ENCODE data around the gene OR2T3.
"Not testable (repeated sequence)": the region's sequence is repeated elsewhere in the genome, so short reads cannot be mapped to it uniquely, and the experiment has no call there.

Gene OR2T3

DNA sequence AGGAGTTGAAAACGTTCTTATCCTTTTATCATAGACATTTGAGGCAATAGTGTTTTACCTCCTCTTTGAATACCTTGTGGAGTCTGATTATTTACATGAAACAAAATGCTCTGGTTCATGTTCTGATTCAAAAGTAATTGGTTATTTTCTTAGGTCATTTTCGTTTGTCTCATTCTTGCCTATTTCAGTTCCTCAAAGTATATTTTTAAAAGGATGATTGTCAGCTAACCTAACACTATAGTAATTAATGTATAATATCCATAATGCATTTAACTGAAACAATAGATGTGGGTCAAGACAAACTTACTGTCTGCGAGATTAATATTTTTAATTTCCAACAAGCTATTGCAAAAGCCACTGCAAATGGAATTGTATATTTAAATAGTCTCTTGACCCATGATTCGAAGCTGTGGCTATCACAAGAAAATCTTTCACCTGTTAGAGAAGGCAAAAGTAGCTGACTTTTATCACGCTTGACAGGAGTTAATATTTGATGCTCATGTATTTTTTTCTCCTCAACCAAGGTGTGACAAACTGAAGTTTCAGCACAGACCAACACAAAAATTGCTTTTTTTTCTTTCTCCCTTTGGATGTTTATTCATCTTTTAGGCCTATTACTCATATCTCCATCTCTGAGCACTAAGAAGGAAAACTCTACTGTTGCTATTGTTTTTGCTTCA lies 22.5 kb upstream of the OR2T3 start:
- H3K27me3 Mint-ChIP-seq (ENCODE audit: low read depth); H3K4me3 Mint-ChIP-seq; H3K27ac Mint-ChIP-seq; H3K36me3 Mint-ChIP-seq (ENCODE audit: low read depth); H3K9me3 Mint-ChIP-seq; H3K4me1 Mint-ChIP-seq (ENCODE audit: low read depth): not testable (repeated sequence)

DNA sequence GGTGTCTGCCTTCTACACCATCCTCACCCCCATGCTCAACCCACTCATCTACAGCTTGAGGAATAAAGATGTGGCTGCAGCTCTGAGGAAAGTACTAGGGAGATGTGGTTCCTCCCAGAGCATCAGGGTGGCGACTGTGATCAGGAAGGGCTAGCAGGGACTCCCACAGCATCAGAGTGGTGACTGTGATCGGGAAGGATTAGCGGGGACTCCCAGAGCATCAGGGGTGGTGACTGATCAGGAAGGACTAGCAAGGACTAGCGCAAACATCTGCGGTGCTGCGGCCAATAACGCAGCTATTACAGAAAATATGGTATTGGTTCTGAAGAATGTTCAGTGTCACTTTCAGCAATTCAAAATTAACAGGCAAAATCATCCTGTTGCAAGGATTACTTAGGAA lies 19.5 kb upstream of the OR2T3 start:
- H3K27ac Mint-ChIP-seq; H3K27me3 Mint-ChIP-seq (ENCODE audit: low read depth); H3K9me3 Mint-ChIP-seq; H3K4me3 Mint-ChIP-seq; H3K4me1 Mint-ChIP-seq (ENCODE audit: low read depth); H3K36me3 Mint-ChIP-seq (ENCODE audit: low read depth): not testable (repeated sequence)

DNA sequence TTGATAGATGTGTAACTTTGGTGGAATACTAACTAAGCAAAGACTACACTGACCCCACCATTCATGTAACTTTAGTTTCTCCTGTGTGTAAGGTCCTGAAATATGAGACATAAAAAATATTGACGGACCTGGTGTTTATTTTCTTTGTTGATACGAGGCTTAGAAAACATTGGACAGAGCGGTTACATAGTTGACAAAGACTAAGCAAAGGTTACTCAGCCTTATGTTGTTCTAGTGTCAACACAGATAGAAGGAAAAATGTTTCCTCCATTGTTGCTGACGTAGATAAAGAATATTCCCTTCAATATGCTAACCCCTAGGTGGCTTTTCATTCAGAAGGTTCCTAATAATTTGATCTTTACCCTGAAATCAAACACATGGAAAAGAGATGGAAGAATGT lies 18.1 kb upstream of the OR2T3 start:
- H3K27ac Mint-ChIP-seq; H3K4me1 Mint-ChIP-seq (ENCODE audit: low read depth); H3K27me3 Mint-ChIP-seq (ENCODE audit: low read depth); H3K36me3 Mint-ChIP-seq (ENCODE audit: low read depth); H3K9me3 Mint-ChIP-seq; H3K4me3 Mint-ChIP-seq: not testable (repeated sequence)

DNA sequence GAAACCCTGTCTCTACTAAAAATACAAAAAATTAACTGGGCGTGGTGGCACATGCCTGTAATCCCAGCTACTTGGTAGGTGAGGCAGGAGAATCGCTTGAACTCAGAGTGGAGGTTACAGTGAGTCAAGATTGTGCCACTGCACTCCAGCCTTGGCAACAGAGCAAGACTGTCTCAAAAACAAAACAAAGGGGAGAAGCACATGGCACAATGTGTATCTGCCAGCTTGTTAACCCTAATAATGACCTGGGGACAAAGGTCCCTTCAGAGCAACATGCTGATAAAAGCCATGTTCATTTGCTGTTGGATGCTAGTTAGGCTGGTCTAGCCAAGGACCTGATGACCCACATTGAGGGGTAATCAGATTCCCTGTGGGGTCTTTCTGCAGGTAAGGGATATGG lies 16.5 kb upstream of the OR2T3 start:
- H3K4me3 Mint-ChIP-seq; H3K9me3 Mint-ChIP-seq; H3K4me1 Mint-ChIP-seq (ENCODE audit: low read depth); H3K27ac Mint-ChIP-seq; H3K36me3 Mint-ChIP-seq (ENCODE audit: low read depth); H3K27me3 Mint-ChIP-seq (ENCODE audit: low read depth): not testable (repeated sequence)

DNA sequence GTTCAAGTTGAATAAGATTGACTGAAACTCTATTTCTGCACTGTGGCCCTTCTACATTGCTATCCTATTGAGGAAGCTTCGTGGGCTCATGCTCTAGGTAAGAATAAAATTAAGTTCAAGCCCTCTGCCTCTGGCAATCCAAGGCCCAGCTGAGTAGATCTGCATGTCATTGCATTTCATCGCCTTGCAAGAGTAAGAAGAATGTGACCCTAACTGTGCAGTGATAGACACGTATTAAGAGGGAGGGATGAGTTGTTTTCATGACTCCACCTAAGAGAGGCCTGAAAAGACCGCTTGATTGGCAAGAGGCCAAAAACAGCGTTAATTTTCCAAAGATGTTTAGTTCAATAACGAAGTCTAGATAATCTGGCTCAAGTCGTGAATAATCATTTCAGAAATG lies 14.0 kb upstream of the OR2T3 start:
- not testable (repeated sequence) for H3K36me3 Mint-ChIP-seq (ENCODE audit: low read depth); H3K27ac Mint-ChIP-seq; H3K9me3 Mint-ChIP-seq; H3K4me3 Mint-ChIP-seq; H3K27me3 Mint-ChIP-seq (ENCODE audit: low read depth); H3K4me1 Mint-ChIP-seq (ENCODE audit: low read depth)

DNA sequence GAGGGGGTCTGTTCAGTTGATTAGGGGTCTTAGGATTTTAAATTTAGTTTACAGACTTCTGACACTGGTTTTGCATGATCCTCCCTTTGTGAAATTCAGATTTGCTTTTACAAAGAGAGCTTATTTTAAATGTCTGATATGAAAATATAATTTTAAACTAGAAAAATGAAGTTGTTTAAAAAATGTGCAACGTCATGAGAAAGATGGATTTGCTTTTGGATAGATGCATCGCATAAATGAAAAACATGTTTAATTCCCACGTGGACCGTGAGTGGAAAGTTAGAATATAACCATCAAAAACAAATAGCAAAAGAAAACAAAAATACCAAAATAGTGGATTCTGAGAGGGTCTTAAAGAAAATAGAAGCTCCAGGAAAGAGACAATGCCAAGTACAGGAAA lies 2.0 kb upstream of the OR2T3 start:
- H3K4me1 Mint-ChIP-seq (ENCODE audit: low read depth): no peaks in the 10 kb centered on the region
- no peak overlapping the region for H3K27ac Mint-ChIP-seq
- H3K27me3 Mint-ChIP-seq (ENCODE audit: low read depth): peaks cover 10% of the 10 kb centered on the region
- H3K4me3 Mint-ChIP-seq: no peak overlapping the region
- H3K36me3 Mint-ChIP-seq (ENCODE audit: low read depth): no peaks in the 10 kb centered on the region
- no peaks in the 10 kb centered on the region for H3K9me3 Mint-ChIP-seq

DNA sequence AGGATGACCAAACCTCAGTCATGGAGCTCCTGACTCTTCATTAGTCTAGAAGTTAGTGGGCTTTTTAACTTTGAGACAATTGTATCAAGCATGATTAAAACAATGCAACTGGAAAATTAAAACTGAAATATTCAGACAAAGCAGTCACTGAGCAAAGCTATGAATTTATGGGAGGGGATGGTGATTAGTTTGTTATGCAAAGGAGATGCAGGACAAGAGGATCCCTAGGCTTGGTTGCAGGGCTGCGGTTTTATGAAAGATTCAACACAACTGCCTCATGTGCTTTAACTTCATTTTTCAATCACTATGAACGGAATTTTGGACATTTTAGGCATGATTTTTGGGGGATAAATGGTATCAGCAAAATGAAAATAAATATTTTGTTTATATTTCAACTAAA lies 1.0 kb upstream of the OR2T3 start:
- not testable (repeated sequence) for H3K27ac Mint-ChIP-seq; H3K36me3 Mint-ChIP-seq (ENCODE audit: low read depth); H3K4me1 Mint-ChIP-seq (ENCODE audit: low read depth); H3K9me3 Mint-ChIP-seq; H3K4me3 Mint-ChIP-seq
- peaks cover 13% of the 10 kb centered on the region for H3K27me3 Mint-ChIP-seq (ENCODE audit: low read depth)

DNA sequence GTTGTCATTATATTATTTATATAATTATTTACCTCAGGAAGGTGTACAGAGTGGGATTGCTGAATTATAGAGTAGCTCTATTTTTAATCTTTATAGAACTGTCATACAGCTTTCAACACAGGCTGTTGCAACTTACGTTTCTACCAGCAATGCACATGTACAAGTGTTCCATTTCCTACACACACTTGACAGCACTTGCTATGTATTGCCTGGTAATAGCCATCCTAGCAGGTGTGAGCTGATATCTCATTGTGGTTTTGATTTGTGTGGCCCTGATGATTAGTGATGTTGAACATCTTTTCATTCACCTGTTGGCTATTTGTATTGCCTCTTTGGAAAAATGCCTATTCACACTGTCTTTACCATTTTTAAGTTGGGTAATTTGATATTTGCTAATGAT lies 2.5 kb downstream of the OR2T3 start:
- H3K4me3 Mint-ChIP-seq; H3K4me1 Mint-ChIP-seq (ENCODE audit: low read depth); H3K9me3 Mint-ChIP-seq; H3K36me3 Mint-ChIP-seq (ENCODE audit: low read depth); H3K27ac Mint-ChIP-seq: not testable (repeated sequence)
- peaks cover 13% of the 10 kb centered on the region for H3K27me3 Mint-ChIP-seq (ENCODE audit: low read depth)

DNA sequence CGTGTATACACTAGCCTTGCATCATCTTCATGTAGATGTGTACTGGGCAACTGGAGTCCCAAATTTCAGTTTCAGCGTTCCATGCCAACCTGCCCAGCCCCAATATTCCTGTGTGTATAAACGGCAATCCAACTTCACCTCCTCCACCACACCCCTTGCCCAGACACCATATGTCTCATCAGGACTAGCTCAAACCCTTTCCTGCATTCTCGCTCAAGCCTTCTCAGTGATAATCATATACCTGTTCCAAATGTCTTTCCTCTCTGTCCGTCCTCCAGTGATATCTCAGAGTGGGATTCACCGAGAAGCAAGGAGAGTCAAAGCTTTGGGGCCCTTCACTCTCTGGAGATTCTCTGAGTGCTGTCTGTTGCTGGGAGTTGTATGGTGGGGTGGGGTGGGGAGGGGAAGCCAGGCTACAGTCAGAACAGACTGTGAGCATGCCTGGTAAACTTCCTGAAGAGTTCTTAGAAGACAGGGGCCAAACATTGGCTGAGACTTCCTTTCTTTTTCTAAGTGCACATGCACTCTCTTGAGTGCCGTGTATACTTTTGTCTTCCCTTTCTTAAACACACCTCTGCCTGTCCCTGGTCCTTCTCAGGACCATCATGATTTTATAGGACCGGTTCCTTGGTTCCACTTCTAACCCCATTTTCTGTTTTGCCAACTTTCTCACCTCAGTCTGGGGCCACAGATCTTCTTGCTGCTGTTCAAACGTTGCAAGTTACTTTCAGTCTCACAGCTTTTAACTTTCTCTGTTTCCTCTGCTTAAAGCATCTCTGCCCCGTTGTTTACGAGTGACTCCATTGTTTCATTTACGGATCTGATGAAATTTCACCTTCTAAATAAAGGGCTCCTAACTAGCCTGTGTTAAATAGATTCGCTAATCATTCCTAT lies 8.8 kb downstream of the OR2T3 start:
- not testable (repeated sequence) for H3K4me1 Mint-ChIP-seq (ENCODE audit: low read depth); H3K27me3 Mint-ChIP-seq (ENCODE audit: low read depth); H3K9me3 Mint-ChIP-seq; H3K36me3 Mint-ChIP-seq (ENCODE audit: low read depth)
- peak overlapping the region; percentile 93 for H3K27ac Mint-ChIP-seq
- H3K4me3 Mint-ChIP-seq: peak overlapping the region; percentile 88

DNA sequence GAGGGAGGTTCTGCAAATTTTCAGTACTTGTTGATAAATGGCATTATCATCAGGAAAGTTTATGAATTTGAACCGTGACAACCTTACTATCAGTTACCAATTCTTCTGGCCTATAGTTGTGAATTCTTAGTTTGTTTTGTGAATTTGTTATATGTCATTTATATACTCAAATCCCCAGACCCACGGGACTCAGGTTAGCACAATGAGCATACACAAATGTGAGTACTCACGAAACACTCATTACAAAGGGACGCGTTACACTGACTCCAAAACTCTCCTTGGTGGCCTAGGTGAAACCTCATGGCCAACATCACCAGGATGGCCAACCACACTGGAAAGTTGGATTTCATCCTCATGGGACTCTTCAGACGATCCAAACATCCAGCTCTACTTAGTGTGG lies 15.1 kb downstream of the OR2T3 start, which contains the start of gene OR2T5:
OR2T5 (plus strand) TSS at position 301 of the 400 bp plus-strand sequence; CDS start at position 301, 0 bp downstream.
- H3K4me3 Mint-ChIP-seq; H3K27me3 Mint-ChIP-seq (ENCODE audit: low read depth); H3K27ac Mint-ChIP-seq; H3K36me3 Mint-ChIP-seq (ENCODE audit: low read depth); H3K4me1 Mint-ChIP-seq (ENCODE audit: low read depth); H3K9me3 Mint-ChIP-seq: not testable (repeated sequence)

DNA sequence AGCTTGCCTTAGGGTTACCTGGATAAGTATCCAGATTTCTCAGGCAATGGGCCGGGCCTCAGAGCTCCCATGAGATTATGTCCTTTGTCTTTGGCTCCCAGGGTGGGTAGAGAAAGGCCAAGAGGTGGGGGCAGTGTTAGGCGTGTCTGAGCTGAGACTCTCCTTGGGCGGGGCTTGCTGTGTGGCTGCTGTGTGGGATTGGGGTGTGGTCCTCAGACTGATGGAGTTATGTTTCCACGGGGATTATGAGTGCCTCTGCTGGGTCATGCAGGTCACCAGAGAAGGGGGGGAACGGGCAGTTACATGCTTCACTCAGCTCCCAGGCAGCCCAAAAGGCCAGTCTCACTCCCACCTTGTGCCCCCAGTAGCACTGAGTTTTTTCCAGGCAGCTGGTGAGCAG lies 23.5 kb downstream of the OR2T3 start:
- H3K36me3 Mint-ChIP-seq (ENCODE audit: low read depth); H3K4me3 Mint-ChIP-seq; H3K27ac Mint-ChIP-seq; H3K4me1 Mint-ChIP-seq (ENCODE audit: low read depth); H3K27me3 Mint-ChIP-seq (ENCODE audit: low read depth); H3K9me3 Mint-ChIP-seq: not testable (repeated sequence)

DNA sequence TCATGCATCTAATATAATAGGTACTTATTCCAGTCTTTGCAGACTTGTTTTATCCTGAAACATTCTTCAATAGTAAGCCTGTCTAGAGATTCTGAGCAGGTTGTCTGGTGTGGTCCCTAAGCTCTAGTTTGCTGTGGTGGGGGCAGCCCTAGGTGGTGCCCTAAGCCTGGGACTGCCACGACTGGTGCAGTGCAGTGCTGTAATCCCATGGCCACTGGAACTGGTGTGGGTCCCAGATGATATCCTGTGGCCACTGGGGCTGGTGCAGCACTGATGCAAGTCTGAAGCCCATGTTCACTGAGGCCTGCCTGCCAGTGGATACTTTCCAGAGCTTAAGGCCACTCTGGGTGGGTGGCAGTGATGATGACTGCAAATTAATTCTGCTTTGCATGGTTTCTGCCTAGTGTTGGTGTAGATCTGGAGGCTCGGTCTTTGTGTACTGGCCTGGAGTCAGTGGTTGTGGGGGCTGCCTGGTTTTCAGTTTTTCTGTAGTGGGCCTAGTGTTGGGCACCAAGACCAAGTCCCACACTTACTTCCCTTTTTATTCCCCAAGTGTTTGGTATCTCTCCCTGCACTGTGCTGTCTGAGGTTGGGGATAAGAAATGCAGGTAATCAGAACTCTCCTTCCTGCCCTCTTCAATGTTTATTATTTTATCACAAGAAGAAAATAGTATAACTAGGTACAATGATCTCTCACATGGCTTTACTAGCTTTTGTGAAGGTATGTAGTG lies 27.3 kb downstream of the OR2T3 start:
- H3K27ac Mint-ChIP-seq; H3K9me3 Mint-ChIP-seq; H3K36me3 Mint-ChIP-seq (ENCODE audit: low read depth): not testable (repeated sequence)

DNA sequence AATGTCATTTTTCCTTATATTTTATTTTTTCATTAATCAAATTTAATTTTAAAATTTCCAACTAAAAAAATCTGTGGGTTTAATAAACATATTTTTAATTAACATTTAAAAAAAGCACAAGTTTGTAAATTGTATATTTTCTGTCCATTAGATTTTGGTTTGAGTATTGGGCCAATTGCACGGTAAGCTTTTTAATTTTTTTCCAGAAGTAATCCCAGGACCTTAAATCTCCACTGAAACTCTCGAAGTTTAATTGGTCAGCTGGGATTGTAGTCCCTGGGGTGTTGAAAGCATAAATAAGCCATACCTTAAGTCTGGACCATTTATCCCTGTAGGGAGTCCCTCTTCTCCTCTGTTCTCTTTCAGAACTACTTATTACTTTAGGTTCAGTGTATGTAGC lies 34.6 kb downstream of the OR2T3 start, which contains the start of gene OR2G6:
OR2G6 (plus strand) TSS at position 301 of the 400 bp plus-strand sequence. CDS start 13,574 bp downstream, outside the sequence.
- not testable (repeated sequence) for H3K4me1 Mint-ChIP-seq (ENCODE audit: low read depth); H3K4me3 Mint-ChIP-seq; H3K9me3 Mint-ChIP-seq; H3K36me3 Mint-ChIP-seq (ENCODE audit: low read depth); H3K27ac Mint-ChIP-seq; H3K27me3 Mint-ChIP-seq (ENCODE audit: low read depth)

More for the DNA sequence above, 27.3 kb downstream of the OR2T3 start:
- H3K27me3 Mint-ChIP-seq (ENCODE audit: low read depth); H3K4me3 Mint-ChIP-seq; H3K4me1 Mint-ChIP-seq (ENCODE audit: low read depth): not testable (repeated sequence)

DNA sequence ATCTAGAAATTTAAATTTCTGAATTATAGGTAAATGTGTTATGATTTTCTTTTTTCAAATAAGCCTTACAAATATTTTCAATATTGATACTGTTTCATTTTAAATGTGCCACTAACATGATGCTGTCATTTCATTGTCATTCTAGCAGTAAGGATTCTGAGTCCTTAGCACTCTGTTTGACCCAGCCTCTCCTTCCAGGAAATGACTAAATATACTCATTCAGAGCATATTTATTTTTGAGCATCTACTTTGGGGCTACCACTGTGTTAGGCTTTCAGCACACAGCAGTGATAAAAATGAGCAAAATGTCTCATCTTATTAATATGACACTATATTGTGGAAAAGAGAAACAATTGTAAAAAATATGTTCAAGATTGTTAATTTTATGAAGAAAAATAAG lies 37.1 kb downstream of the OR2T3 start:
- H3K9me3 Mint-ChIP-seq; H3K4me1 Mint-ChIP-seq (ENCODE audit: low read depth); H3K27me3 Mint-ChIP-seq (ENCODE audit: low read depth); H3K27ac Mint-ChIP-seq; H3K4me3 Mint-ChIP-seq; H3K36me3 Mint-ChIP-seq (ENCODE audit: low read depth): not testable (repeated sequence)

DNA sequence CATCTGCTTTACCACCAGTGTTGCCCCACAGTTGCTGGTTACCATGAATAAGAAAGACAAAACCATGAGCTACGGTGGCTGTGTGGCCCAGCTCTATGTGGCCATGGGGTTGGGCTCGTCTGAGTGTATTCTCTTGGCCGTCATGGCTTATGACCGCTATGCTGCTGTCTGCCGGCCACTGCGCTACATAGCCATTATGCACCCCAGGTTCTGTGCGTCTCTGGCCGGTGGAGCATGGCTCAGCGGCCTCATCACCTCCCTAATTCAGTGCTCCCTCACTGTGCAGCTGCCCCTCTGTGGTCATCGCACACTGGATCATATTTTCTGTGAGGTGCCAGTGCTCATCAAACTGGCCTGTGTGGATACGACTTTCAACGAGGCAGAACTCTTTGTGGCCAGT lies 48.7 kb downstream of the OR2T3 start:
- Mint-ChIP-seq H3K4me1 (ENCODE audit: low read depth) (no peaks in the 10 kb centered on the region), H3K27me3 (ENCODE audit: low read depth) (no peaks in the 10 kb centered on the region), H3K27ac (no peak overlapping the region), H3K4me3 (no peak overlapping the region), H3K9me3 (no peaks in the 10 kb centered on the region), H3K36me3 (ENCODE audit: low read depth) (no peaks in the 10 kb centered on the region)
